GM20431 (cell line): ENCODE measurements around the gene CREB3L2.

Experiments used
- in situ Hi-C: fragments of 300-500 bp; cut with MseI, MboI; formaldehyde crosslinking; loops from one replicate; pipeline ENCODE4 v1.15.0; 2020; ENCODE audit warnings: low sequenced_read_pairs; ENCODE audit not compliant: unreplicated experiment

CREB3L2 gene

GRCh38 chr7:137957887-137958286, 44.0 kb downstream of the CREB3L2 start:
- in situ Hi-C loops: no loop called here

- in situ Hi-C loops: no loop called here
Observed at GRCh38 chr7:137956591-137956990, 45.3 kb downstream of the CREB3L2 start.

- in situ Hi-C loops: no loop called here
Observed at GRCh38 chr7:137956183-137956582, 45.7 kb downstream of the CREB3L2 start.

- in situ Hi-C loops: no loop called here
Observed at GRCh38 chr7:137954614-137955013, 47.3 kb downstream of the CREB3L2 start.

GRCh38 chr7:137953665-137954470, 48.0 kb downstream of the CREB3L2 start:
- in situ Hi-C loops: no loop called here

- in situ Hi-C loops: no loop called here
Observed at GRCh38 chr7:137953043-137953664, 48.7 kb downstream of the CREB3L2 start.

GRCh38 chr7:137952426-137952805, 49.5 kb downstream of the CREB3L2 start:
- in situ Hi-C loops: no loop called here

- in situ Hi-C loops: no loop called here
Observed at GRCh38 chr7:137951700-137952425, 50.0 kb downstream of the CREB3L2 start.

GRCh38 chr7:137950967-137951366, 50.9 kb downstream of the CREB3L2 start:
- in situ Hi-C loops: no loop called here

GRCh38 chr7:137950263-137950621, 51.6 kb downstream of the CREB3L2 start:
- in situ Hi-C loops: no loop called here

GRCh38 chr7:137949416-137950262, 52.2 kb downstream of the CREB3L2 start:
- in situ Hi-C loops: no loop called here

GRCh38 chr7:137948845-137949330, 53.0 kb downstream of the CREB3L2 start:
- in situ Hi-C loops: no loop called here

- in situ Hi-C loops: no loop called here
Observed at GRCh38 chr7:137948083-137948844, 53.6 kb downstream of the CREB3L2 start.

- in situ Hi-C loops: no loop called here
Observed at GRCh38 chr7:137947046-137947445, 54.8 kb downstream of the CREB3L2 start.

- in situ Hi-C loops: no loop called here
Observed at GRCh38 chr7:137946011-137946410, 55.9 kb downstream of the CREB3L2 start.

- in situ Hi-C loops: no loop called here
Observed at GRCh38 chr7:137944168-137944567, 57.7 kb downstream of the CREB3L2 start.

GRCh38 chr7:137943132-137943551, 58.7 kb downstream of the CREB3L2 start:
- in situ Hi-C loops: no loop called here

- in situ Hi-C loops: no loop called here
Observed at GRCh38 chr7:137942484-137943115, 59.3 kb downstream of the CREB3L2 start.
